H7 (cell line): ENCODE measurements around the gene CRYM. TPM values are rescaled to one million over a fixed set of nuclear protein-coding genes. Genes with fewer than 3 reads are reported as not detected.
"Not testable (repeated sequence)": the region's sequence is repeated elsewhere in the genome, so short reads cannot be mapped to it uniquely, and the experiment has no call there.

Experiments used
- DNase-seq: peaks from one replicate; pipeline ENCODE4 v3.0.0; 2012
- H3K27me3 ChIP-seq: 2 replicates; pipeline ENCODE4 v1.6.0; 2011; ENCODE audit warnings: mild to moderate bottlenecking, low read length; ENCODE audit not compliant: control insufficient read depth, insufficient read depth
- H3K36me3 ChIP-seq: replicated peaks from 2 replicates; pipeline ENCODE4 v1.5.1; 2011; ENCODE audit warnings: low read length; ENCODE audit not compliant: control insufficient read depth, insufficient read depth
- H3K4me3 ChIP-seq: 2 replicates; pipeline ENCODE4 v1.5.1; 2011; ENCODE audit warnings: low read depth, mild to moderate bottlenecking, control low read depth, low read length, moderate library complexity; ENCODE audit not compliant: insufficient read depth
- total RNA-seq: library from RNA; depleted of rRNA; stranded (reverse); fragments of >200 nt; shearing (Covaris generic); gene quantifications from 2 replicates; pipeline ENCODE4 v1.2.3, GENCODE V29; 2014

Gene CRYM
- total RNA-seq, 1 experiment from 2014 or later = 7.6 TPM

DNA sequence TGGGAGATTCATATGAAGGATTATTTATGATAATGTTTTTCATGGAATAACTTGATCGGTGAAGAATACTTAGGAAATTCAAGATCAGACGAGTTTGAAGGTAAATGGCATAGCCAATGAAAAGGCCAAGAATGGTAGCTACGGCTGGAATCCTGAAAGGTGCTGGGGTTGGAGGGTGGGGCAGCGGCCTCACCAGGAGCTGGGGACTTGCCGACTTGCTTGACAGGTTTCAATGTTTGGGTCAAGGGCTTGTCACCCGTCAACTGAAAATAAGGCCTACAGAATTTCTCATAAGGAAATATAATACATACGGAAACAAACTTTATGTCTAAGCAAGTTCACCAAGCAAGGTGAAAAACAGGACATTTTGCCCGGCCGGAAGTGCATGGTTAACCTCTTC, 9.9 kb downstream of the CRYM start:
- H3K4me3 ChIP-seq = no peak overlapping the region
- DNase-seq = no peak
- H3K27me3 ChIP-seq = no peaks in the 10 kb centered on the region
- H3K36me3 ChIP-seq = no peaks in the 10 kb centered on the region

- Histone ChIP-seq H3K27me3 (no peaks in the 10 kb centered on the region), H3K4me3 (no peak overlapping the region), H3K36me3 (no peaks in the 10 kb centered on the region)
Measured at GRCh38 chr16:21267298-21267697, 10.8 kb downstream of the CRYM start.

GRCh38 chr16:21265104-21265837, 12.8 kb downstream of the CRYM start:
- Histone ChIP-seq H3K27me3 (no peaks in the 10 kb centered on the region), H3K36me3 (no peaks in the 10 kb centered on the region), H3K4me3 (no peak overlapping the region)
- no peak for DNase-seq

More at GRCh38 chr16:21267298-21267697, 10.8 kb downstream of the CRYM start:
- DNase-seq = no peak

DNA sequence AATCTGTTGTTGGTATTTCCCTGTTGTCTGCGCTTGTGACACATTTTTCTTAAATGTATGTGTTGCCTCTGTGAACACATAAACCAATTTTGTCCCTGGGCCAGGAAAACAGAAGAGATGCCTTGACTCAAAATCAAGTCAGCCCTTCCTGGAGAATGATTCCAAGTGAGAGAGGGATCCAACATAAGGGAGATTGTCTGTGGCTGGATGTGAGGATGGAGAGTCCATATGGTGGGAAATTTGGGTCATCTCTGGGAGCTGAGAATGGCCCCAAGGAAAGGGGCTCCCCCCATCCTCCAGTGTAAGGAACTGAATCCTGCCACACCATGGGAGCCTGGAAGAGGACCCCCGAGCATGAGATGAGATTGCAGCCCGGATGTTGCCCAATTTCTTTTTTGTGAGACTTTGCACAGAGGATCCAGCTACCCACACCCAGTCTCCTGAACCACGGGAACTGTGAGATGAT, 13.5 kb downstream of the CRYM start:
- H3K27me3 ChIP-seq = no peaks in the 10 kb centered on the region
- no peaks in the 10 kb centered on the region for H3K36me3 ChIP-seq
- no peak for DNase-seq
- no peak overlapping the region for H3K4me3 ChIP-seq

GRCh38 chr16:21263640-21264570, 14.2 kb downstream of the CRYM start:
- Histone ChIP-seq H3K4me3 (no peak overlapping the region), H3K36me3 (no peaks in the 10 kb centered on the region), H3K27me3 (no peaks in the 10 kb centered on the region)
- DNase-seq = no peak

GRCh38 chr16:21262779-21263639, 15.1 kb downstream of the CRYM start:
- no peak for DNase-seq
- no peaks in the 10 kb centered on the region for H3K27me3 ChIP-seq
- no peaks in the 10 kb centered on the region for H3K36me3 ChIP-seq
- H3K4me3 ChIP-seq = no peak overlapping the region

GRCh38 chr16:21260870-21261791, 17.0 kb downstream of the CRYM start:
- Histone ChIP-seq H3K27me3 (no peaks in the 10 kb centered on the region), H3K4me3 (no peak overlapping the region), H3K36me3 (no peaks in the 10 kb centered on the region)
- DNase-seq = no peak

DNA sequence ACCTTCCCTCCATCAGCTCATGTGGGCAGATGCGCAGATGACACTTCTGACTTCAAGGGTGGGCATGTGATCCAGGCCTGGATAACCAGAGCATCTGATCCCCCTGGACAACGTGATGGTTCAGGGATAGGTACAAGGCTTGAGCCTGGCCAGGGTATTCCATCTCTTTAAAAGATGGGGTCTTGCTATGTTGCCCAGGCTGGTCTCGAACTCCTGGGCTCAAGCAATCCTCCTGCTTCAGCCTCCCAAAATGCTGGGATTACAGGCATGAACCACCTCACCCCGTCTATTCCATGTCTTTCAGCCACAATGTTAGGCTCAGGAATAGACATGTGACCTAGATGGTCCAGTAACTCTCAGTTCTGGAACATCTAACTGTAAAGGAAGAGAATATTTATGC, 20.8 kb downstream of the CRYM start:
- no peaks in the 10 kb centered on the region for H3K27me3 ChIP-seq
- H3K4me3 ChIP-seq = no peak overlapping the region
- no peaks in the 10 kb centered on the region for H3K36me3 ChIP-seq
- no peak for DNase-seq

GRCh38 chr16:21256636-21257035, 21.5 kb downstream of the CRYM start:
- H3K27me3 ChIP-seq = no peaks in the 10 kb centered on the region
- no peaks in the 10 kb centered on the region for H3K36me3 ChIP-seq
- no peak overlapping the region for H3K4me3 ChIP-seq
- DNase-seq = no peak

DNA sequence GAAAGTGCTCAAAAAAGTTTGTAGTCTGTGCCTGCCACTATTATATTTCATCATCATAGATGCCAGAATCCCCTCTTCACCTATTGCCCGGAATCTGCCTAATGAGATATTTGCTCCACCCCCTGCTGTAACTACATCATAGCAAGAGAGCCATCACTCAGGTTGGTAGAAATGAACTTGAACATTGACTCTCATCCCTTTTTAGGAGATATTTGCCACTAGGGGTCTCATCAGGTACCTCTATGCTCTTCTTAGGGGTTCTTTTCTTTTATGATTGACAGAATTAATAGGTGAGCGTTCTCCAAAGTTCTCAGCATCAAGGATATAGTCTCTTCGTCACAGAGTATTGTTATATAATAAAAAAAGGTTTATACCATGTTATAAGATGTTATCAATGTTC, 24.6 kb downstream of the CRYM start:
- H3K4me3 ChIP-seq = no peak overlapping the region
- DNase-seq = no peak
- no peaks in the 10 kb centered on the region for H3K36me3 ChIP-seq
- H3K27me3 ChIP-seq = no peaks in the 10 kb centered on the region

- H3K4me3 ChIP-seq = no peak overlapping the region
- H3K27me3 ChIP-seq = no peaks in the 10 kb centered on the region
Measured at GRCh38 chr16:21250072-21250923, 27.8 kb downstream of the CRYM start.

GRCh38 chr16:21248179-21248578, 29.9 kb downstream of the CRYM start:
- H3K36me3 ChIP-seq, DNase-seq, H3K4me3 ChIP-seq, H3K27me3 ChIP-seq: not testable (repeated sequence)

More at GRCh38 chr16:21250072-21250923, 27.8 kb downstream of the CRYM start:
- H3K36me3 ChIP-seq = no peaks in the 10 kb centered on the region
- DNase-seq = no peak
